DND-41 (cell line): ENCODE measurements around the gene VSIG10L2.

ENCODE experiments used
- CTCF ChIP-seq: IDR thresholded peaks from 2 replicates; pipeline ENCODE4 v1.5.1; 2012; ENCODE audit warnings: borderline replicate concordance, low read length, moderate library complexity, mild to moderate bottlenecking; ENCODE audit not compliant: poor library complexity, severe bottlenecking; ENCODE audit errors: extremely low read depth
- EZH2 ChIP-seq: IDR thresholded peaks from 3 replicates; pipeline ENCODE4 v1.6.1; 2012; ENCODE audit warnings: borderline replicate concordance, low read depth, mild to moderate bottlenecking, moderate library complexity, low read length, inconsistent platforms; ENCODE audit not compliant: severe bottlenecking

GRCh38 chr11:125945797-125946520 is at the start of gene VSIG10L2:
- TF ChIP-seq EZH2 (no peak), CTCF (no peak)
